Activated B cell treated with CpG ODN at 0.5 μM for 24 hours (primary cell): ENCODE data around the gene NAV3. TPM values are rescaled to one million over a fixed set of nuclear protein-coding genes. Genes with fewer than 3 reads are reported as not detected.
"Not testable (repeated sequence)": the region's sequence is repeated elsewhere in the genome, so short reads cannot be mapped to it uniquely, and the experiment has no call there.

Experiments
- ATAC-seq: fragments of 200-7000 bp; cut with Tn5 transposase; one replicate; pipeline ENCODE4 v1.10.0; 2021; ENCODE audit warnings: low read depth, mild to moderate bottlenecking, moderate library complexity
- CTCF ChIA-PET: fragments of 350-600 bp; sonication (Branson Sonifier 250); formaldehyde crosslinking; loops from one replicate; lab custom pipeline; 2021; ENCODE audit warnings: antibody characterized with exemption; lab: Charles Lee
- POLR2A ChIA-PET: fragments of 350-600 bp; sonication (Branson Sonifier 250); formaldehyde crosslinking; loops from one replicate; lab custom pipeline; 2021; ENCODE audit warnings: antibody characterized with exemption; lab: Charles Lee
- DNase-seq: peaks from one replicate; pipeline ENCODE4 v3.0.0; 2022
- H3K27ac Mint-ChIP-seq: one replicate; pipeline ENCODE4 v1.8.0; 2020; ENCODE audit warnings: mixed read lengths
- H3K27me3 Mint-ChIP-seq: one replicate; pipeline ENCODE4 v1.8.0; 2021; ENCODE audit warnings: mixed read lengths
- H3K36me3 Mint-ChIP-seq: one replicate; pipeline ENCODE4 v1.8.0; 2021; ENCODE audit warnings: low read depth, mixed read lengths
- H3K4me1 Mint-ChIP-seq: one replicate; pipeline ENCODE4 v1.8.0; 2021; ENCODE audit warnings: mixed read lengths
- H3K4me3 Mint-ChIP-seq: one replicate; pipeline ENCODE4 v1.8.0; 2020; ENCODE audit warnings: mild to moderate bottlenecking, mixed read lengths
- H3K9me3 Mint-ChIP-seq: one replicate; pipeline ENCODE4 v1.8.0; 2020; ENCODE audit warnings: mixed read lengths
- intact Hi-C: fragments of 100-400 bp; cut with micrococcal nuclease; formaldehyde crosslinking; loops from one replicate; pipeline ENCODE4 v1.15.1; 2024
- total RNA-seq: library from RNA; stranded (reverse); gene quantifications from 2 replicates; pipeline ENCODE4 v1.2.3, GENCODE V29; 2022
- TF ChIP-seq, protein P1 (sequence below): fragments of 200-600 bp; IDR thresholded peaks from one replicate; pipeline ENCODE4 v1.8.0; 2022; ENCODE audit warnings: antibody characterized with exemption, mild to moderate bottlenecking

The NAV3 gene
- total RNA-seq, 1 donor from 2014 or later, result not detected

- no peak overlapping the region for H3K27ac Mint-ChIP-seq
- no peak overlapping the region for H3K4me3 Mint-ChIP-seq
- TF ChIP-seq, protein P1, sequence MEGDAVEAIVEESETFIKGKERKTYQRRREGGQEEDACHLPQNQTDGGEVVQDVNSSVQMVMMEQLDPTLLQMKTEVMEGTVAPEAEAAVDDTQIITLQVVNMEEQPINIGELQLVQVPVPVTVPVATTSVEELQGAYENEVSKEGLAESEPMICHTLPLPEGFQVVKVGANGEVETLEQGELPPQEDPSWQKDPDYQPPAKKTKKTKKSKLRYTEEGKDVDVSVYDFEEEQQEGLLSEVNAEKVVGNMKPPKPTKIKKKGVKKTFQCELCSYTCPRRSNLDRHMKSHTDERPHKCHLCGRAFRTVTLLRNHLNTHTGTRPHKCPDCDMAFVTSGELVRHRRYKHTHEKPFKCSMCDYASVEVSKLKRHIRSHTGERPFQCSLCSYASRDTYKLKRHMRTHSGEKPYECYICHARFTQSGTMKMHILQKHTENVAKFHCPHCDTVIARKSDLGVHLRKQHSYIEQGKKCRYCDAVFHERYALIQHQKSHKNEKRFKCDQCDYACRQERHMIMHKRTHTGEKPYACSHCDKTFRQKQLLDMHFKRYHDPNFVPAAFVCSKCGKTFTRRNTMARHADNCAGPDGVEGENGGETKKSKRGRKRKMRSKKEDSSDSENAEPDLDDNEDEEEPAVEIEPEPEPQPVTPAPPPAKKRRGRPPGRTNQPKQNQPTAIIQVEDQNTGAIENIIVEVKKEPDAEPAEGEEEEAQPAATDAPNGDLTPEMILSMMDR, result no peak
- H3K27me3 Mint-ChIP-seq, result no peaks in the 10 kb centered on the region
- ChIA-PET POLR2A (no interaction called here), CTCF (no interaction called here)
- intact Hi-C loops, result no loop called here
- H3K4me1 Mint-ChIP-seq, result no peaks in the 10 kb centered on the region
- ATAC-seq (no peak), DNase-seq (no peak)
- no peaks in the 10 kb centered on the region for H3K36me3 Mint-ChIP-seq
- H3K9me3 Mint-ChIP-seq, result no peaks in the 10 kb centered on the region
Observed at GRCh38 chr12:78101113-78101876, 270.6 kb downstream of the NAV3 start.

GRCh38 chr12:78101946-78102635 is 271.4 kb downstream of the NAV3 start:
- ATAC-seq (no peak), DNase-seq (no peak)
- intact Hi-C loops, result no loop called here
- H3K4me3 Mint-ChIP-seq, result no peak overlapping the region
- ChIA-PET POLR2A (no interaction called here), CTCF (no interaction called here)
- no peak overlapping the region for H3K27ac Mint-ChIP-seq
- no peaks in the 10 kb centered on the region for H3K36me3 Mint-ChIP-seq
- no peaks in the 10 kb centered on the region for H3K27me3 Mint-ChIP-seq
- H3K4me1 Mint-ChIP-seq, result no peaks in the 10 kb centered on the region
- no peaks in the 10 kb centered on the region for H3K9me3 Mint-ChIP-seq
- TF ChIP-seq, protein P1, result no peak

DNA sequence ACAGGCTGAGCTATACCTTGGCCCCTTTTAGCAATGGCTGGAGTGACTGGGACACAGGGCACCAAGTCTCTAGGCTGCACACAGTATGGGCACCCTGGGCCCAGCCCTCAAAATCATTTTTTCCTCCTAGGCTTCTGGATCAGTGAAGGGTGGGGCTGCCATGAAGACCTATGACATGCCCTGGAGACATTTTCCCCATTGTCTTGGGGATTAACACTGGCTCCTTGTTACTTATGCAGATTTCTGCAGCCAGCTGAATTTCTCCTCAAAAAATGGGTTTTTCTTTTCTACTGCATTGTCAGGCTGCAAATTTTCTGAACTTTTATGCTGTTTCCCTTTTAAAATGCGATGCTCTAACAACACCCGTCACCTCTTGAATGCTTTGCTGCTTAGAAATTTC is 272.1 kb downstream of the NAV3 start:
- H3K9me3 Mint-ChIP-seq, H3K27me3 Mint-ChIP-seq, H3K36me3 Mint-ChIP-seq, POLR2A ChIA-PET, intact Hi-C loops, DNase-seq, ATAC-seq, H3K4me1 Mint-ChIP-seq, H3K27ac Mint-ChIP-seq, H3K4me3 Mint-ChIP-seq, CTCF ChIA-PET: not testable (repeated sequence)

GRCh38 chr12:78115889-78116288 is 285.2 kb downstream of the NAV3 start:
- ChIA-PET POLR2A (interaction anchor here (0.6 kb wide), 1 partner anchor 1099 kb away, joined by 4 read pairs; no protein-coding TSS in a partner anchor), CTCF (no interaction called here)
- Mint-ChIP-seq H3K27me3 (no peaks in the 10 kb centered on the region), H3K9me3 (peaks cover 17% of the 10 kb centered on the region), H3K27ac (no peak overlapping the region), H3K4me3 (no peak overlapping the region), H3K36me3 (no peaks in the 10 kb centered on the region), H3K4me1 (no peaks in the 10 kb centered on the region)
- TF ChIP-seq, protein P1, result no peak
- ATAC-seq, result no peak
- no peak for DNase-seq
- intact Hi-C loops, result no loop called here

- Mint-ChIP-seq H3K27ac (no peak overlapping the region), H3K36me3 (no peaks in the 10 kb centered on the region), H3K4me1 (no peaks in the 10 kb centered on the region), H3K4me3 (no peak overlapping the region), H3K27me3 (no peaks in the 10 kb centered on the region), H3K9me3 (peaks cover 9% of the 10 kb centered on the region)
- intact Hi-C loops, result no loop called here
- no peak for DNase-seq
- TF ChIP-seq, protein P1, result no peak
- ChIA-PET POLR2A (no interaction called here), CTCF (no interaction called here)
- ATAC-seq, result no peak
Observed at GRCh38 chr12:78118036-78118435, 287.3 kb downstream of the NAV3 start.
